A673 (cell line): ENCODE data around the gene SEC14L5. TPM values are rescaled to one million over a fixed set of nuclear protein-coding genes. Genes with fewer than 3 reads are reported as not detected.

Source experiments
- BruUV-seq: library from RNA; stranded (reverse); fragments of 400-500 nt; replicated peaks from 2 replicates; lab custom pipeline; 2021; lab: Mats Ljungman, UMichigan
- CTCF ChIA-PET: fragments of 300-600 bp; sonication (Branson Sonifier 250); formaldehyde crosslinking; loops from one replicate; lab custom pipeline; 2022; ENCODE audit warnings: antibody characterized with exemption; lab: Charles Lee
- POLR2A ChIA-PET: fragments of 300-600 bp; sonication (Branson Sonifier 250); formaldehyde crosslinking; loops from one replicate; lab custom pipeline; 2022; ENCODE audit warnings: antibody characterized with exemption; ENCODE audit not compliant: low non-redundant PET; lab: Charles Lee
- DNase-seq: peaks from one replicate; pipeline ENCODE4 v3.0.0-alpha.2; 2015; ENCODE audit warnings: low spot score
- H3K27ac ChIP-seq: fragments of 200-600 bp; sonication (generic); 2 replicates; pipeline ENCODE4 v1.5.1; 2016; ENCODE audit warnings: mixed run types, low read depth, mild to moderate bottlenecking, mixed read lengths, antibody characterized with exemption, low read length; ENCODE audit not compliant: poor library complexity, severe bottlenecking
- H3K27me3 ChIP-seq: fragments of 200-600 bp; sonication (generic); replicated peaks from 2 replicates; pipeline ENCODE4 v1.6.1; 2017; ENCODE audit warnings: mixed run types, low read depth, mild to moderate bottlenecking, mixed read lengths, antibody characterized with exemption, low read length; ENCODE audit not compliant: insufficient read depth, poor library complexity
- H3K36me3 ChIP-seq: fragments of 200-600 bp; sonication (generic); 2 replicates; pipeline ENCODE4 v1.6.1; 2016; ENCODE audit warnings: mixed run types, mild to moderate bottlenecking, mixed read lengths, antibody characterized with exemption, low read length; ENCODE audit not compliant: insufficient read depth, poor library complexity, severe bottlenecking
- H3K4me1 ChIP-seq: fragments of 200-600 bp; sonication (generic); 2 replicates; pipeline ENCODE4 v1.6.1; 2017; ENCODE audit warnings: mixed run types, mild to moderate bottlenecking, mixed read lengths, antibody characterized with exemption, low read length; ENCODE audit not compliant: insufficient read depth, poor library complexity, severe bottlenecking
- H3K4me3 ChIP-seq: fragments of 200-600 bp; sonication (generic); 2 replicates; pipeline ENCODE4 v1.5.1; 2016; ENCODE audit warnings: low read depth, mixed run types, mild to moderate bottlenecking, mixed read lengths, low read length; ENCODE audit not compliant: poor library complexity, severe bottlenecking
- H3K9me3 ChIP-seq: fragments of 200-600 bp; sonication (generic); 2 replicates; pipeline ENCODE4 v1.6.1; 2016; ENCODE audit warnings: mixed run types, low read depth, mild to moderate bottlenecking, mixed read lengths, antibody characterized with exemption, low read length; ENCODE audit not compliant: poor library complexity, severe bottlenecking
- EZH2 ChIP-seq: fragments of 200-600 bp; sonication (generic); IDR thresholded peaks from 2 replicates; pipeline ENCODE4 v1.6.1; 2017; ENCODE audit warnings: borderline replicate concordance, low read depth, mild to moderate bottlenecking, mixed read lengths, antibody characterized with exemption, low read length; ENCODE audit not compliant: poor library complexity, severe bottlenecking
- intact Hi-C: fragments of 100-400 bp; cut with micrococcal nuclease; formaldehyde crosslinking; loops from one replicate; pipeline ENCODE4 v1.10.0; 2022; ENCODE audit not compliant: unreplicated experiment
- total RNA-seq: library from RNA; stranded (reverse); gene quantifications from 2 replicates; pipeline ENCODE4 v1.2.3, GENCODE V29; 2021
- TF ChIP-seq, protein P1 (sequence below): fragments of 300-800, 200-600 bp; sonication (generic); conservative IDR thresholded peaks from 2 replicates; pipeline ENCODE4 v1.5.1; 2017; ENCODE audit warnings: low read depth, mild to moderate bottlenecking, antibody characterized with exemption, low read length, moderate library complexity, mixed read lengths

The SEC14L5 gene
- total RNA-seq, 1 experiment from 2014 or later, result 0.04 TPM

DNA sequence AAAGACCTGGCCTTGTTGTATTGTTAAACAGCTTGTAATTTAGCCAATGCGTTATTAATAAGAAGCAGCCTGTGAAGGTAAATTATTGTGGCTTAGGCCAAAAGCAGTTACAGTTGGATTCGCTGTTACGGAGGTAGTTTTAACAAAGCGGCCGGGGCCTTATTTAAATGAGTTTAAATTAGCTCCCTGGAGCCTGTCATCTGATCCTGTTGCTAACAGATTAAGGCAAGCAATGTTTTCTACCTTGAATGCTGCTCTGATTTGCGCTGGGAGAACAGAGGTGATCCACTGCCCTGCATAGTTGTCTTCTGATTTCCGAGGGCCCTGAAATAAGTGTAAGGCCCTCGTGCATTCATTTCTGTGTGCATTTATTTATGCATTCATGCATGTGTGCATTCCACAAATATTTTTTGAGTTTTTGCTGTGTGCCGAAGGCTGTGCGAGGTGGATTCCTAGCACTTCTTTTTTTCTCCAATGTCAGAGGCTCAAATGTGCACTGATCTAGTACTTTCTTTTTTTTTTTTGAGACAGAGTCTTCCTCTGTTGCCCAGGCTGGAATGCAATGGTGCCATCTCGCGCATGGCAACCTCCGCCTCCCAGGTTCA is 10.9 kb downstream of the SEC14L5 start:
- CTCF ChIA-PET, result no interaction called here
- TF ChIP-seq, protein P1, sequence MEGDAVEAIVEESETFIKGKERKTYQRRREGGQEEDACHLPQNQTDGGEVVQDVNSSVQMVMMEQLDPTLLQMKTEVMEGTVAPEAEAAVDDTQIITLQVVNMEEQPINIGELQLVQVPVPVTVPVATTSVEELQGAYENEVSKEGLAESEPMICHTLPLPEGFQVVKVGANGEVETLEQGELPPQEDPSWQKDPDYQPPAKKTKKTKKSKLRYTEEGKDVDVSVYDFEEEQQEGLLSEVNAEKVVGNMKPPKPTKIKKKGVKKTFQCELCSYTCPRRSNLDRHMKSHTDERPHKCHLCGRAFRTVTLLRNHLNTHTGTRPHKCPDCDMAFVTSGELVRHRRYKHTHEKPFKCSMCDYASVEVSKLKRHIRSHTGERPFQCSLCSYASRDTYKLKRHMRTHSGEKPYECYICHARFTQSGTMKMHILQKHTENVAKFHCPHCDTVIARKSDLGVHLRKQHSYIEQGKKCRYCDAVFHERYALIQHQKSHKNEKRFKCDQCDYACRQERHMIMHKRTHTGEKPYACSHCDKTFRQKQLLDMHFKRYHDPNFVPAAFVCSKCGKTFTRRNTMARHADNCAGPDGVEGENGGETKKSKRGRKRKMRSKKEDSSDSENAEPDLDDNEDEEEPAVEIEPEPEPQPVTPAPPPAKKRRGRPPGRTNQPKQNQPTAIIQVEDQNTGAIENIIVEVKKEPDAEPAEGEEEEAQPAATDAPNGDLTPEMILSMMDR, result no peak
- TF ChIP-seq EZH2, result no peak
- DNase-seq, result no peak
- POLR2A ChIA-PET, result no interaction called here
- Histone ChIP-seq H3K4me3 (no peak overlapping the region), H3K36me3 (no peaks in the 10 kb centered on the region), H3K27me3 (peaks cover 7% of the 10 kb centered on the region), H3K9me3 (no peaks in the 10 kb centered on the region), H3K4me1 (no peaks in the 10 kb centered on the region), H3K27ac (no peak overlapping the region)
- BruUV-seq, result no TSS peak
- intact Hi-C loops, result no loop called here

DNA sequence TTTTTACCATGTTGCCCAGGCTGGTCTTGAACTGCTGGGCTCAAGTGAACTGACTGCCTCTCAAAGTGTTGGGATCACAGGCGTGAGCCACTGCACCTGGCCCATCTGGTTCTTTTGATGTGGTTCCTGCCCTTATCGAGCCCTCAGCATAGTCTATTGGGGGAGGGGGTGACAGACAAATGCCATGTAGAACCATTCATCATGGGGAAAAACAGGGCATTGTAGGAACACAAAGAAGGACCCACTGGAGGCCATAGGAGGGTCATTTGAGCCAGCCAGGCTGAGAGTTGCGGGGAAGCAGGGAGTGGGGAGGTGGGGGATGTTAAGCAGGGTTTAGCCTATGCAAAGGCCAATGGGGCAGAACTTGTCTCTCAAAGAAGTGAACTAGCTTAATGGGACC is 11.9 kb downstream of the SEC14L5 start:
- H3K4me1 ChIP-seq, result no peaks in the 10 kb centered on the region
- no TSS peak for BruUV-seq
- no peak overlapping the region for H3K4me3 ChIP-seq
- H3K36me3 ChIP-seq, result no peaks in the 10 kb centered on the region
- H3K27ac ChIP-seq, result no peak overlapping the region
- DNase-seq, result no peak
- CTCF ChIA-PET, result no interaction called here
- TF ChIP-seq EZH2, result no peak
- TF ChIP-seq, protein P1, result no peak
- POLR2A ChIA-PET, result no interaction called here
- H3K27me3 ChIP-seq, result peaks cover 7% of the 10 kb centered on the region
- no peaks in the 10 kb centered on the region for H3K9me3 ChIP-seq
- intact Hi-C loops, result no loop called here

DNA sequence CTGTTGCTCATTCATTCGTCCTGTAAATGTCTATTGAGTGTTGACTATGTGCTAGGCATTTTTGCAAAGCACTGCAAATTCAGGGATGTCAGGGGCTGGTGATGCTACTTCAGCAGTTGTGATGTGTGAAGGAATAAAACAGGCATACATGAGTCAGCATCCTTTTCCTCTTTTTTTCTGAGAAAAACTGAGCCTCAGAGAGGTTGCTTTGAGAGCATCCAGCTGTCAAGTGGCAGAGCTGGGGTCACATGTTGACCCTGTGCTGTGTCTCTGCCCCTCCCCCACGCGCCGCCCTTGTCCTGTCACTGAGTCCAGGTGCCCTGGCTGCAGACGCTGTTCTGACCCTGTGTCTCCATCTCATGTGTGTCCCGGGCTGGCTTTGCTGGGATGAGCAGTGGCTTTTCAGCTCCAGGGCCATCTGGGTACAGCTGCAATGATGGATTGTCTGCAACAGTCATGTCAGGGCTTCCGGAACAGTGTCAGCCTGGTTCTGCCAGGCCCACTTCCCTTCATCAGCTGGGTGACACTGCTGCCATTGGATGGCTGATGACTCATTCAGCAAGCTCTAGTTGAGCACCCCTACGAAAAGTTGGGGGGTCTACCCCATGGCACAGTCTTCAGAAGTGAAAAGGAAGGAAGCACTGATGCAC is 14.9 kb downstream of the SEC14L5 start:
- Histone ChIP-seq H3K4me1 (no peaks in the 10 kb centered on the region), H3K4me3 (no peak overlapping the region), H3K27ac (no peak overlapping the region), H3K9me3 (no peaks in the 10 kb centered on the region), H3K27me3 (peaks cover 7% of the 10 kb centered on the region), H3K36me3 (no peaks in the 10 kb centered on the region)
- no TSS peak for BruUV-seq
- no peak for DNase-seq
- TF ChIP-seq, protein P1, result no peak
- no peak for TF ChIP-seq EZH2
- intact Hi-C loops, result no loop called here
- CTCF ChIA-PET, result no interaction called here
- POLR2A ChIA-PET, result no interaction called here
